BLaER1 treated with 17β-estradiol and CSF1 and Interleukin-3, amounts not matched to agents 10 nM and 100 nM (cell line): Measurements from ENCODE around the gene SP4.
"Not testable (repeated sequence)": the region's sequence is repeated elsewhere in the genome, so short reads cannot be mapped to it uniquely, and the experiment has no call there.

ENCODE experiments used
- H3K27ac ChIP-seq, 11 experiments: shearing (Covaris generic); formaldehyde crosslinking; 2 replicates each; pipeline ENCODE4 v1.8.1; 2022
- H3K27me3 ChIP-seq, 11 experiments: shearing (Covaris generic); formaldehyde crosslinking; 2 replicates each; pipeline ENCODE4 v1.8.1; 2022
- H3K36me3 ChIP-seq, 11 experiments: shearing (Covaris generic); formaldehyde crosslinking; 2 replicates each; pipeline ENCODE4 v1.8.1; 2022
- H3K4me1 ChIP-seq, 10 experiments: shearing (Covaris generic); formaldehyde crosslinking; 2 replicates each; pipeline ENCODE4 v1.8.1; 2022
- H3K4me2 ChIP-seq, 11 experiments: shearing (Covaris generic); formaldehyde crosslinking; 2 replicates each; pipeline ENCODE4 v1.8.1; 2022
- H3K4me3 ChIP-seq, 10 experiments: shearing (Covaris generic); formaldehyde crosslinking; 2 replicates each; pipeline ENCODE4 v1.8.1; 2022
- H3K9ac ChIP-seq, 11 experiments: shearing (Covaris generic); formaldehyde crosslinking; 2 replicates each; pipeline ENCODE4 v1.8.1; 2022
- H3K9me3 ChIP-seq, 11 experiments: shearing (Covaris generic); formaldehyde crosslinking; replicated peaks in 1 of 11; 2 replicates each; pipeline ENCODE4 v1.8.1; 2022
- H4K20me1 ChIP-seq, 11 experiments: shearing (Covaris generic); formaldehyde crosslinking; 2 replicates each; pipeline ENCODE4 v1.8.1; 2022
- Cebpa-rat ChIP-seq, 11 experiments: shearing (Covaris generic); IDR thresholded peaks; 2 replicates each; pipeline ENCODE4 v1.8.1; 2022

Gene SP4

GRCh38 chr7:21526007-21526406 is 98.1 kb downstream of the SP4 start:
- 0 out of 20 replicates have a peak, but pooled peaks cover 0 to 9% (median 0%) of the 10 kb centered on the region in 10 experiments for H3K4me1 ChIP-seq
- H3K4me2 ChIP-seq = no peak overlapping the region
- H3K9ac ChIP-seq = no peak overlapping the region
- H3K4me3 ChIP-seq = no peak overlapping the region
- H4K20me1 ChIP-seq = no peaks in the 10 kb centered on the region
- H3K36me3 ChIP-seq = no peaks in the 10 kb centered on the region
- no peak for TF ChIP-seq Cebpa-rat (IDR thresholded peaks at IDR 0.05)
- H3K27me3 ChIP-seq = no peaks in the 10 kb centered on the region
- H3K27ac ChIP-seq = no peak overlapping the region
- H3K9me3 ChIP-seq = peaks cover 9 to 17% (median 13%) of the 10 kb centered on the region in 11 experiments

- TF ChIP-seq Cebpa-rat (IDR thresholded peaks at IDR 0.05) = no peak
- no peak overlapping the region for H3K4me2 ChIP-seq
- H3K36me3 ChIP-seq = no peaks in the 10 kb centered on the region
- H3K27ac ChIP-seq = no peak overlapping the region
- H4K20me1 ChIP-seq = no peaks in the 10 kb centered on the region
- H3K4me3 ChIP-seq = no peak overlapping the region
- H3K9me3 ChIP-seq = peaks cover 9 to 17% (median 13%) of the 10 kb centered on the region in 11 experiments
- 0 out of 20 replicates have a peak, but pooled peaks cover 0 to 4% (median 0%) of the 10 kb centered on the region in 10 experiments for H3K4me1 ChIP-seq
- no peak overlapping the region for H3K9ac ChIP-seq
- H3K27me3 ChIP-seq = no peaks in the 10 kb centered on the region
Measured at GRCh38 chr7:21526448-21526847, 98.6 kb downstream of the SP4 start.

GRCh38 chr7:21532485-21532884 is 104.6 kb downstream of the SP4 start:
- H3K27ac ChIP-seq = not testable (repeated sequence)

GRCh38 chr7:21533646-21534045 is 105.8 kb downstream of the SP4 start:
- not testable (repeated sequence) for H3K4me3 ChIP-seq, H3K9ac ChIP-seq, H3K27ac ChIP-seq, H3K36me3 ChIP-seq, H3K4me1 ChIP-seq, H3K4me2 ChIP-seq, H4K20me1 ChIP-seq, H3K27me3 ChIP-seq
- H3K9me3 ChIP-seq = peaks cover 0 to 24% (median 13%) of the 10 kb centered on the region in 11 experiments; a peak in 17 of 22 replicates

More at GRCh38 chr7:21532485-21532884, 104.6 kb downstream of the SP4 start:
- peaks cover under 1 to 20% (median 8%) of the 10 kb centered on the region in 11 experiments; a peak in 17 of 22 replicates for H3K9me3 ChIP-seq
- H4K20me1 ChIP-seq, H3K4me3 ChIP-seq, H3K27me3 ChIP-seq, H3K4me2 ChIP-seq, H3K36me3 ChIP-seq, H3K9ac ChIP-seq, H3K4me1 ChIP-seq: not testable (repeated sequence)

GRCh38 chr7:21536445-21537118 is 108.7 kb downstream of the SP4 start:
- not testable (repeated sequence) for H3K4me3 ChIP-seq, H3K36me3 ChIP-seq, H3K4me2 ChIP-seq, H3K27ac ChIP-seq, H3K27me3 ChIP-seq, H3K9ac ChIP-seq, H4K20me1 ChIP-seq
- peaks cover 0 to 25% (median 14%) of the 10 kb centered on the region in 11 experiments; a peak in 17 of 22 replicates for H3K9me3 ChIP-seq
- H3K4me1 ChIP-seq = peaks cover 0 to 21% (median 0%) of the 10 kb centered on the region in 10 experiments; a peak in 6 of 20 replicates

GRCh38 chr7:21538936-21539495 is 111.1 kb downstream of the SP4 start:
- Histone ChIP-seq H3K4me1 (peaks cover 0 to 21% (median 0%) of the 10 kb centered on the region in 10 experiments; a peak in 6 of 20 replicates), H3K9ac (peak overlapping the region in 1 of 11 experiments; percentile 43; a peak in 2 of 22 replicates), H3K4me3 (no peak overlapping the region), H3K36me3 (no peaks in the 10 kb centered on the region), H3K27ac (peak overlapping the region in 2 of 11 experiments; percentile 13 to 58; a peak in 4 of 22 replicates), H3K4me2 (peak overlapping the region in 3 of 11 experiments; percentile 59 to 84 (median 62); a peak in 6 of 22 replicates), H3K27me3 (no peaks in the 10 kb centered on the region), H4K20me1 (no peaks in the 10 kb centered on the region), H3K9me3 (peaks cover 14 to 39% (median 28%) of the 10 kb centered on the region in 11 experiments)
- TF ChIP-seq Cebpa-rat (IDR thresholded peaks at IDR 0.05) = no peak

GRCh38 chr7:21542891-21543527 is 115.1 kb downstream of the SP4 start, which contains the start of gene DNAH11:
TSS of gene DNAH11 (plus strand) at chr7:21543039. CDS start at chr7:21543246, 207 bp downstream.
- Histone ChIP-seq H4K20me1 (no peaks in the 10 kb centered on the region), H3K4me3 (no peak within 1 kb of the TSS), H3K27ac (no peak within 1 kb of the TSS), H3K4me2 (no peak within 1 kb of the TSS), H3K27me3 (no peaks in the 10 kb centered on the region), H3K9ac (no peak within 1 kb of the TSS), H3K9me3 (peaks cover 14 to 24% (median 20%) of the 10 kb centered on the region in 11 experiments; a peak in 21 of 22 replicates), H3K36me3 (no peaks in the 10 kb centered on the region), H3K4me1 (peaks cover 0 to 21% (median 0%) of the 10 kb centered on the region in 10 experiments; a peak in 6 of 20 replicates)
- TF ChIP-seq Cebpa-rat (IDR thresholded peaks at IDR 0.05) = no peak

GRCh38 chr7:21543528-21544302 is 115.8 kb downstream of the SP4 start:
- Histone ChIP-seq H3K27me3 (no peaks in the 10 kb centered on the region), H4K20me1 (no peaks in the 10 kb centered on the region), H3K4me3 (no peak overlapping the region), H3K27ac (no peak overlapping the region), H3K9me3 (peaks cover 14 to 18% (median 16%) of the 10 kb centered on the region in 11 experiments; a peak in 21 of 22 replicates), H3K9ac (no peak overlapping the region), H3K4me1 (peaks cover 0 to 15% (median 0%) of the 10 kb centered on the region in 10 experiments; a peak in 6 of 20 replicates), H3K36me3 (no peaks in the 10 kb centered on the region), H3K4me2 (no peak overlapping the region)
- no peak for TF ChIP-seq Cebpa-rat (IDR thresholded peaks at IDR 0.05)

- H3K4me1 ChIP-seq = peaks cover 0 to 9% (median 0%) of the 10 kb centered on the region in 10 experiments; a peak in 6 of 20 replicates
- no peaks in the 10 kb centered on the region for H4K20me1 ChIP-seq
- no peak overlapping the region for H3K4me3 ChIP-seq
- H3K9me3 ChIP-seq = peaks cover 13 to 18% (median 15%) of the 10 kb centered on the region in 11 experiments; a peak in 21 of 22 replicates
- no peak overlapping the region for H3K9ac ChIP-seq
- H3K27ac ChIP-seq = no peak overlapping the region
- H3K36me3 ChIP-seq = no peaks in the 10 kb centered on the region
- no peak for TF ChIP-seq Cebpa-rat (IDR thresholded peaks at IDR 0.05)
- H3K4me2 ChIP-seq = no peak overlapping the region
- H3K27me3 ChIP-seq = no peaks in the 10 kb centered on the region
Measured at GRCh38 chr7:21544303-21544656, 116.4 kb downstream of the SP4 start.
